ENCODE data around the gene ADAMTS3. TPM values are rescaled to one million over a fixed set of nuclear protein-coding genes. Genes with fewer than 3 reads are reported as not detected.
A peak's percentile ranks its signal among the peaks of the same experiment; 100 is the strongest.

The ADAMTS3 gene
- total RNA-seq, 1 experiment from 2014 or later, result 0.39 TPM

- no peaks in the 10 kb centered on the region for H3K36me3 ChIP-seq (ENCODE audit: control insufficient read depth, insufficient read depth, low read length)
- no peaks in the 10 kb centered on the region for H3K27me3 ChIP-seq (ENCODE audit: control insufficient read depth, insufficient read depth, low read length)
- no peaks in the 10 kb centered on the region for H3K9me3 ChIP-seq (ENCODE audit: control insufficient read depth, insufficient read depth, low read depth, low read length)
- ChIA-PET POLR2A (no interaction called here), CTCF (no interaction called here)
- intact Hi-C loops (cut with micrococcal nuclease; ENCODE audit: unreplicated experiment) (loop anchor here (2.0 kb wide), 1 partner anchor 142 kb away; no protein-coding TSS in a partner anchor), in situ Hi-C loops (cut with HindIII; ENCODE audit: low pct_unique_long_range_greater_than_20kb, low sequenced_read_pairs) (no loop called here)
- H3K27ac ChIP-seq (ENCODE audit: low read length), result no peak overlapping the region
- TF ChIP-seq SIN3A (IDR thresholded peaks at IDR 0.05; ENCODE audit: borderline replicate concordance, insufficient read depth, low read depth, low read length), result no peak
- TF ChIP-seq CTCF (IDR thresholded peaks at IDR 0.05), result peak; percentile 31; the same call in 1 of the 2 replicates
- no peak for TF ChIP-seq POLR2AphosphoS5 (IDR thresholded peaks at IDR 0.05; ENCODE audit: low read depth, low read length)
- no peak for TF ChIP-seq REST (IDR thresholded peaks at IDR 0.05; ENCODE audit: insufficient read depth in 1 of 2, low read depth in 2 of 2, low read length in 1 of 2)
- no peak for TF ChIP-seq TCF7L2 (IDR thresholded peaks at IDR 0.05; ENCODE audit: low read depth, low read length)
- no TSS peak for BruUV-seq (replicated peaks)
- no peak overlapping the region for H3K4me3 ChIP-seq (ENCODE audit: low read depth in 2 of 2, low read length in 2 of 2)
- DNase-seq (ENCODE audit: low read depth, low spot score) (no peak), ATAC-seq (no peak)
- no peaks in the 10 kb centered on the region for H3K4me1 ChIP-seq (ENCODE audit: control insufficient read depth, insufficient read depth, low read length)
Observed at GRCh38 chr4:72468904-72469502, 100.0 kb downstream of the ADAMTS3 start.

DNA sequence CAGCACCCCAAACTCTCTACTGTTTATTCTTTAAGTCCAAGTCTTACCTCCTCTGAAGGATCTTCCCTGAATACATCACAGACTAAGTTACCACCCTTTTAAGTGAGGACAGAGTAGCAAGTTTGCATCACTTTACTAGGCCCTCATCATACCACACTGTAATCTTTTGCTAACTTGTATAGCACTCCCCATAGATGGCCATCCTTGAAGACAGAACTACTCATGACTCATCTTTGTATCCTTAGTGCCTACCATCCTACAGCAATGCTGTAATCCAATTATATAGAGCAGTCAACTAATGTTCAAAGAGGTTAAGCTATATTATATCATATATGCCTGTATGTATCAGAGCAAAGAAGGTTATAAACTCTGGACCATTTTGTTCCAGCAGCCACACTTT, 101.4 kb downstream of the ADAMTS3 start:
- TF ChIP-seq SIN3A (IDR thresholded peaks at IDR 0.05; ENCODE audit: borderline replicate concordance, insufficient read depth, low read depth, low read length), result no peak
- no peak for TF ChIP-seq CTCF (IDR thresholded peaks at IDR 0.05)
- TF ChIP-seq TCF7L2 (IDR thresholded peaks at IDR 0.05; ENCODE audit: low read depth, low read length), result no peak
- TF ChIP-seq POLR2AphosphoS5 (IDR thresholded peaks at IDR 0.05; ENCODE audit: low read depth, low read length), result no peak
- TF ChIP-seq REST (IDR thresholded peaks at IDR 0.05; ENCODE audit: insufficient read depth in 1 of 2, low read depth in 2 of 2, low read length in 1 of 2), result no peak
- H3K36me3 ChIP-seq (ENCODE audit: control insufficient read depth, insufficient read depth, low read length), result no peaks in the 10 kb centered on the region
- H3K4me1 ChIP-seq (ENCODE audit: control insufficient read depth, insufficient read depth, low read length), result no peaks in the 10 kb centered on the region
- DNase-seq (ENCODE audit: low read depth, low spot score), result no peak
- no peak overlapping the region for H3K4me3 ChIP-seq (ENCODE audit: low read depth in 2 of 2, low read length in 2 of 2)
- POLR2A ChIA-PET, result no interaction called here
- H3K27me3 ChIP-seq (ENCODE audit: control insufficient read depth, insufficient read depth, low read length), result no peaks in the 10 kb centered on the region
- CTCF ChIA-PET, result no interaction called here
- in situ Hi-C loops (cut with HindIII; ENCODE audit: low pct_unique_long_range_greater_than_20kb, low sequenced_read_pairs) (no loop called here), intact Hi-C loops (cut with micrococcal nuclease; ENCODE audit: unreplicated experiment) (loop anchor here (2.0 kb wide), 1 partner anchor 141 kb away; no protein-coding TSS in a partner anchor)
- no peaks in the 10 kb centered on the region for H3K9me3 ChIP-seq (ENCODE audit: control insufficient read depth, insufficient read depth, low read depth, low read length)
- H3K27ac ChIP-seq (ENCODE audit: low read length), result no peak overlapping the region
- ATAC-seq, result no peak
- no TSS peak for BruUV-seq (replicated peaks)

Data from Panc1 (cell line).